ENCODE measurements around the gene C10orf105. TPM values are rescaled to one million over a fixed set of nuclear protein-coding genes. Genes with fewer than 3 reads are reported as not detected.

The C10orf105 gene
- total and polyA plus RNA-seq, 2 donors from 2014 or later = 0.35 TPM; not detected in 1

- Histone ChIP-seq H3K4me3 (ENCODE audit: low read length in 3 of 3) (no peak overlapping the region), H3K9ac (ENCODE audit: low read length in 3 of 3) (no peak overlapping the region), H3K4me1 (ENCODE audit: control insufficient read depth in 2 of 3, insufficient read depth in 2 of 3, low read depth in 1 of 3, low read length in 3 of 3) (no peaks in the 10 kb centered on the region), H3K27me3 (ENCODE audit: control insufficient read depth, insufficient read depth, low read length) (no peaks in the 10 kb centered on the region), H3K27ac (ENCODE audit: low read depth in 2 of 2, low read length in 2 of 2) (no peak overlapping the region), H3K36me3 (ENCODE audit: control insufficient read depth in 2 of 3, insufficient read depth in 3 of 3, low read length in 3 of 3) (no peaks in the 10 kb centered on the region), H3K9me3 (ENCODE audit: control insufficient read depth in 2 of 3, insufficient read depth in 1 of 3, low read length in 3 of 3) (no peaks in the 10 kb centered on the region)
- TF ChIP-seq CTCF (IDR thresholded peaks at IDR 0.05; ENCODE audit: borderline replicate concordance, extremely low read depth, insufficient read depth) = no peak
- intact Hi-C loops (cut with DNase I) = no loop called here
- no peak for FAIRE-seq
- no peak for DNase-seq
These were observed 36.3 kb downstream of the C10orf105 start for GRCh38 chr10:71683301-71683700.

- no peaks in the 10 kb centered on the region for H3K4me1 ChIP-seq (ENCODE audit: control insufficient read depth in 2 of 3, insufficient read depth in 2 of 3, low read depth in 1 of 3, low read length in 3 of 3)
- H3K4me3 ChIP-seq (ENCODE audit: low read length in 3 of 3) = no peak overlapping the region
- no peak for DNase-seq
- H3K9ac ChIP-seq (ENCODE audit: low read length in 3 of 3) = no peak overlapping the region
- H3K27me3 ChIP-seq (ENCODE audit: control insufficient read depth, insufficient read depth, low read length) = no peaks in the 10 kb centered on the region
- no peak for TF ChIP-seq CTCF (IDR thresholded peaks at IDR 0.05; ENCODE audit: borderline replicate concordance, extremely low read depth, insufficient read depth)
- H3K36me3 ChIP-seq (ENCODE audit: control insufficient read depth in 2 of 3, insufficient read depth in 3 of 3, low read length in 3 of 3) = no peaks in the 10 kb centered on the region
- no peak overlapping the region for H3K27ac ChIP-seq (ENCODE audit: low read depth in 2 of 2, low read length in 2 of 2)
- FAIRE-seq = no peak
- intact Hi-C loops (cut with DNase I) = no loop called here
- H3K9me3 ChIP-seq (ENCODE audit: control insufficient read depth in 2 of 3, insufficient read depth in 1 of 3, low read length in 3 of 3) = no peaks in the 10 kb centered on the region
These were observed 37.6 kb downstream of the C10orf105 start for GRCh38 chr10:71681977-71682376.

- intact Hi-C loops (cut with DNase I) = no loop called here
- H3K4me3 ChIP-seq (ENCODE audit: low read length in 3 of 3) = no peak overlapping the region
- no peaks in the 10 kb centered on the region for H3K9me3 ChIP-seq (ENCODE audit: control insufficient read depth in 2 of 3, insufficient read depth in 1 of 3, low read length in 3 of 3)
- FAIRE-seq (no peak), DNase-seq (no peak)
- H3K27ac ChIP-seq (ENCODE audit: low read depth in 2 of 2, low read length in 2 of 2) = no peak overlapping the region
- no peak for TF ChIP-seq CTCF (IDR thresholded peaks at IDR 0.05; ENCODE audit: borderline replicate concordance, extremely low read depth, insufficient read depth)
- no peaks in the 10 kb centered on the region for H3K27me3 ChIP-seq (ENCODE audit: control insufficient read depth, insufficient read depth, low read length)
- H3K4me1 ChIP-seq (ENCODE audit: control insufficient read depth in 2 of 3, insufficient read depth in 2 of 3, low read depth in 1 of 3, low read length in 3 of 3) = no peaks in the 10 kb centered on the region
- no peaks in the 10 kb centered on the region for H3K36me3 ChIP-seq (ENCODE audit: control insufficient read depth in 2 of 3, insufficient read depth in 3 of 3, low read length in 3 of 3)
- H3K9ac ChIP-seq (ENCODE audit: low read length in 3 of 3) = no peak overlapping the region
These were observed 40.2 kb downstream of the C10orf105 start for GRCh38 chr10:71679425-71679824.
